GM23338 (cell line): ENCODE measurements around the gene RXRA.

Source experiments
- CREB1 ChIP-seq: fragments of 250-450 bp; sonication (Bioruptor Pico); IDR thresholded peaks from 2 replicates; pipeline ENCODE4 v1.5.0; 2020; ENCODE audit warnings: low read depth, mild to moderate bottlenecking, moderate library complexity
- CTCF ChIP-seq, 2 experiments: fragments of 200-600 bp in 1 of 2; sonication (generic) in 1 of 2; conservative IDR thresholded peaks; 2 replicates each; pipeline versions ENCODE4 v1.5.1 to v1.6.1; 2016 to 2017; ENCODE audit warnings: antibody characterized with exemption in 2 of 2, low read depth in 2 of 2, mild to moderate bottlenecking in 2 of 2, moderate library complexity in 1 of 2
- EZH2 ChIP-seq: fragments of 200-600 bp; sonication (generic); IDR thresholded peaks from one replicate; pipeline ENCODE4 v1.8.0; 2017; ENCODE audit warnings: antibody characterized with exemption, mild to moderate bottlenecking, low read depth; ENCODE audit not compliant: unreplicated experiment
- NANOG ChIP-seq: IDR thresholded peaks from 2 replicates; pipeline ENCODE4 v1.6.1; 2016; ENCODE audit warnings: antibody characterized with exemption, borderline replicate concordance
- POLR2AphosphoS5 ChIP-seq: IDR thresholded peaks from 2 replicates; pipeline ENCODE4 v1.6.1; 2016; ENCODE audit warnings: antibody characterized with exemption, low read depth

- TF ChIP-seq CTCF (conservative IDR thresholded peaks at IDR 0.05; ENCODE audit: low read depth in 2 of 2): no peak
- no peak for TF ChIP-seq NANOG
- no peak for TF ChIP-seq EZH2
- no peak for TF ChIP-seq POLR2AphosphoS5
- TF ChIP-seq CREB1 (CRISPR knock-in tag): no peak
Measured at GRCh38 chr9:134407121-134407779, 81.0 kb downstream of the RXRA start.
